Stimulated activated CD8-positive, alpha-beta memory T cell treated with anti-CD3 and anti-CD28 coated beads, Interleukin-2, amount 100 ng/mL, for 48 hours (primary cell): ENCODE measurements around the gene IFT43.

Experiments used
- DNase-seq, 2 donors: peaks; one replicate each; pipeline ENCODE4 v3.0.0-alpha.2; 2020; ENCODE audit warnings: low read depth in 2 of 2

Gene IFT43

DNA sequence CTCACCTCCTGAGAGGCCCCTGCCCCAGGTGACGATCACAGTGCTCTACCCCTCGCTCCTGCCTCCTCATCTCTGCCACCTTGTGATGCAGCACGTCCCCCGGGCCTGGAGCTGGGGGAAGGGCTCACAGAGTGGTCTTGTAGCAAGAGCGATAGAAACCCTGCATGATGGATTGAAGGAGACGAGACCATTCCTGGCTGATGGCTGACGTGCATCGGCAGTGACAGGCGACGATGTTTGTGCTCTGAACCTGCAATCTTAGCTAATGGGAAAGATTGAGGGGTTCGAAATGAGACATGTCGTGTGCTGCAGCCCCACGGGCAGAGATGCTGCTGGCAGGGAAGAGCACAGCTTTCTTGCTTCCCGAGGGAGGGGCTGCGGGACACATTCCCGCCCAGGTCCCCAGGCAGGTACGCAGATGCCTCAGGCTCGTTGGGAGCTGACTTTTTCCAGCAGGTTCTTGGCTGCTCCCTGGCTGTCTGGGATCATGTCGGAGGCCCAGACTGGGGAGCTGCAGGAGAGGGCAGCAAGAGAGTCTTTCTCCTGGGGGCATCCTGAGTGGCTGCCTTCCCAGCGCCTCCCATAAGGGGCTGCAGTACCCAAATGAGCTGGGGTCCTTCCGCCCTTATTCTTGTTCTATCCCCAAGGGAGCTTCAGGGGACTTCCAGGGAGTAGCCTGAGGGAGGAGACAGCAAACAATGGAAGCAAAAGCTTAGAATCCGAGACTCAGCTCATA, 127.5 kb downstream of the IFT43 start:
- DNase-seq, result no peak

DNA sequence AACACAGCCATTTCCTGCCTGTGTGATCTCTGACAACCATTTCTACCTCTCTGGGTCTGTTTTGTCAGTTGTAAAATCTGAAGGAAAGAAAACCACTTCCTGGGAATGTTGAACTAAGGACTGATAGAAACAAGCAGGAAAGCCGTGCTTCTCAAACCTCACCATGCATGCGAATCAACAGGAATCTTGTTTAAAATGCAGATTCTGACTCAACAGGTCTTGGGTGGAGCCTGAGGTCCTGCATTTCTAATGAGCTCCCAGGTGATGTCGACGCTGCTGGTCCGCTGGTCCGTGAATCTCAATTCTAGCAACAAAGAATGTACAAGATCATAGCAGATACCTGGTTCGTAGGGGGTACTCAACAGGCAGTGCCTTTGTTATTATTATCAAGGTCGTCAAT, 128.1 kb downstream of the IFT43 start:
- DNase-seq, result no peak

DNA sequence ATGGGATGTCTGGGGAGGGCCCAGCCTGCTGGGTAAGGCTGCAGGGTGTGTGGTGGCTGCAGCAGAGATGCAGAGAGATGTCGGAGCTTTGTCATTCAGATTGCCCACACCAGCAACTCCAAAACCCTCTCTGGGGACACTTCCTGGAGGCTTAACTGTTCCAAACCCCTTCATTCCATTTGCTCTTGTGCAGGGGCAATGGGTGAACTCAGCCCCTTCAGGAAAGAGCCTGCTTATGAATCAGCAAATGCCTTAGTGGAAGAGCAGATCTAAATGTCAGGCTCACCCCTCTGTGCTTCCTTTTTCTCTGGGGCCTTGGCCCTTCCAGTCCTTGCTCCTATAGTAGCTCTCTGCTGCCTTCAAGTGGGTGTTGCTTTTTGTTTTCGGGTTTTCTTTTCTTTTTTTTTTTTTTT, 129.5 kb downstream of the IFT43 start:
- no peak for DNase-seq

DNA sequence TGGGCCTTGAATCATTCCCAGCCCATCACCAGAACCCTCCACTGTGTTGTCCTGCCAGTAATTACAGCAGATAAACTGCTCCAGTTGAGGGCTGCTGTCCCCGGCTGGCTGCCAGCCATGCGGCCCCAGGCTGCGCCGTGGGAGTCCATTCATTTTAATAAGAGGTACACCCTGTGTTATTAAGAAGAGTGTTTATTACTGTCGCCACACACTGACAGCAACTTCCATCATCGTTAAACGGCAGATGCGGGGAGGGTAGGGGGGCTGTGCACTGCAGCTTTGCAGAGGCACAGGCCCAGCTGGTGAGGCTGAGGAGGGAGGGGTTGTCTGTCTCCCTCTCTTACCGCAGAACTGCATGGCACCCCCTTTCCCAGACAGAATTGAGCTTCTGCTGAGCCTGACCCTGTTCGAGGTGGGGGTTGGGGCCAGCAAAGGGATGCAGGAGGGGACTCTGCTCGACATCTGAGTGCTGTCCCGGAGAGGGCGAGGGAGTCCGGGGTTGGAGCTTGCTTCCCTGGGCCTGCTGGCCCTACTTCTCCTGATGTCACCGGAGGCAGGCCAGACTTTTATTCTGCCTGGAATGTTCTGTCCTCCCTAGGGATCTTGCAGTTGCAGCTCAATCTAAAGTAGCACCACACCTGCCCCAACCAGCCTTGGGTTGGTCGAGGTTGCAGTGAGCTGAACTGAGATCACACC, 132.4 kb downstream of the IFT43 start:
- DNase-seq, result no peak

DNA sequence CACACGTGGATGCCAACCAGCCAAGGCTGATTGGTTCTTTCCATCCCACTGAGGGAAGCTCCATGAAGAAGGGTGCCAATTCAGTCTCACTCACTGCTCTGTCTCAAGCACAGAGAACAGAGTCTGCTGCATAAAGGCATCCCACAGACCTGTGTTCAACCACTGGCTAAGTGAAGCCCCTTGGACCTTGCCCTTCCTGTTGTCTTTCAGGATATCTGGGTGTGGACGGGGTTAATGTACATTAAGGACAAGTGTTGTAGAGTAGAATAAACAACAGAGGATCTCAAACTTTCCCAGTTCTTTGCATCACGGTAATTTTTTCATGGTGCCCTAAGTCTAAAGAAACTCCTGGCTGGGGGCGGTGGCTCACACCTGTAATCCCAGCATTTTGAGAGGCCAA, 133.0 kb downstream of the IFT43 start:
- no peak for DNase-seq

DNA sequence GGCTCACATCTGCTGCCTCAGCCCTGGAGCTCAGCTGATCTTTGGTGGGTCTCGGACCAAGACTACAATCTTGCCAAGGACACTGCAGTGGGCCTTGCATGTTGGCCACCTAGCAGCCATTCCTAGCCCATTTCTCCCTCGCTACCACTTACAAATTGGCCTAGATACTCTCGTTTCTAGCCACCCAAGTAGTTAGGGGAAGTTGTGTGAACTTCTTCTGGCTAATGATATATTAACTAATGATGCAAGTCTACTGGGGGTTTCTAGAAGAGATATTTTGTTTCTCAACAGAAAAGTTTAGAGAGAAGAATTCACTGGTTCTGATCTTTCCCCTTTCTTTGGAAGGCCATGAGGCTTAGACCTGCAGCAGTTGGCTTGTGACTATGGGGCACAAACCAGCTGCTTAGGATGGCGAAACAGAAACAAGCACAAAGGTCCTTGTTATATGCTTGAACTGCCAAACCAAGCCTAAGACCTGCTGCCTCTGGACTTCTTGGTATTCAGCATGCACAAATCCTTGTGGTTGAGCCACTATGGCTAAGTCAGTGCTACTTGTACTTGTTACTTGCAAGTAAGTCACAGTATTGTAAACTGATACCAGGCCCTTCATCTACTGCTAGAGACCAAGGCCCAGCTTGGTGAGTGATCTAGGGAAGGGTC, 135.7 kb downstream of the IFT43 start:
- DNase-seq, result no peak

DNA sequence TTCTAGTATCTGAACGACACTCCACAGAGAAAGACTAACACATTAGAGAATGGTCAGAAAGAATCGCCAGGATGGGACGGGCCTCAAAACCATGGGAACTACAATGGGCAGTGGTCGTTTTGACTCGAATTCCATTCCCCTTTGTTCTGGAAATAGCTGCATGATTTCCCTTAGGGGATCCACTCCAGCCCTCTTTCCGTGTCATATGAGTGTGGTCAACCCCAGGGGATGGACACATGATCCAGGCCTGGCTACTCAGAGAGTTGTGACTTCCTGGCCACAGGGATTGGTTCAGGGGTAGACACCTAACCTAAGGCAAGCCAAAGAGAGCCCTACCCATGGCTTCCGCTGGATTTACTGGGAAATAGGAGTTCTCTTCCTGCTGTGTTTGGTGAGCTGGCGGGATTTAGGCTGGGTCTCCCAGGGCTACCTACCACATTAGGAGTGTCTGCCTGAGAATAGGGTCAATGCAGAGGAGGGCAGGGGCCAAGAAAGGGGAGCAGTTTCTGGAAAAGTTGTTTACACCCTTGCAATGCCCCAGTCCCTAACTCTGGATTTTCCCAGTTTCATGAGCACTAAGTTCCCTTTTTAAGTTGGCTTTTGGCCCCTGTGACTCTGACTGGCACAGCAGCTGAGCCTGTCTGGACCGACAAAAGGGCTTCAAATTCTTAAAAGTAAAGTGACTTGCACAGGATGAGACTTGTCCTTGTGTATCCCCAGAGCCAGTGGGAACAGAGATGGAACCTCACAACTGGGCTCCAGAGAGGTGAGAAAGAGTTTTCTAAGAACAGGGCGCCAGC, 138.1 kb downstream of the IFT43 start:
- no peak for DNase-seq

DNA sequence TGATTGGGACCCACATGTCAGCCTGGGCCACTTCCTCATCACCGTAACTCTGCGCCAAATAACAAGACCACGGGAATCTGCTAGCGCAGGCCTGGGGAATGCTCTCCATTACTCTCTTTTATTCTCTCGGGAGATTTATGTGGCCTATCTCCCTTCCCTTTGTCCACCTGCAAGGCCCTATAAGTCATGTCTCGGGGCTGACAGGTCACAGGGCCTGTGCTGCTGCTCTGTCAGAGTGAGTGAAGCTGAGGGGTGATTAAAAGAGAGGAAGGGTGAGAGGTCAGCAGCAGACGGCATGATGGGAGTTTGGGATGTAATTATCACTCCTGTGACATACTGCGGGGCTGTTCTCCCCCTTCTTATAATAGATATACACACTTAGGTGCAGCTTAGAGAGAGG, 139.9 kb downstream of the IFT43 start:
- DNase-seq, result no peak

DNA sequence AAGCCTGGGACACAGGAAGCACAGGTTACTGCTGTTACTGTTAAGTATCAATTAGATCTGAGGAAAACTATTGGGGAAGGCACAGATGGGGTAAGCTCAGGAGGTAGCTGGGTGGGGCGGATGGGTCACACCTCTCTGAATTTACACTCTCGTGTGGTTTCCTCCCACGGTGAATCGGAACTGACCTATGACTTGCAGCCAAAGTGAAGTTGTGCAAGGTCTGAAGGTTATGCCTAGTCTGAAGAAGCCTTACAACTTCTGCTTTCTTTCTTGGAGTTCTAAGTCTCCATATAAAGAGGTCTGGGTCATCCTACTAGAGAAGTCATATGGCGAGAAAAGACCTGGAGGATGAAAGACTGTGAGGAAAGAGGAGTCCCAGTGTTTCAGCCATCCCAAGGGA, 140.5 kb downstream of the IFT43 start:
- no peak for DNase-seq

DNA sequence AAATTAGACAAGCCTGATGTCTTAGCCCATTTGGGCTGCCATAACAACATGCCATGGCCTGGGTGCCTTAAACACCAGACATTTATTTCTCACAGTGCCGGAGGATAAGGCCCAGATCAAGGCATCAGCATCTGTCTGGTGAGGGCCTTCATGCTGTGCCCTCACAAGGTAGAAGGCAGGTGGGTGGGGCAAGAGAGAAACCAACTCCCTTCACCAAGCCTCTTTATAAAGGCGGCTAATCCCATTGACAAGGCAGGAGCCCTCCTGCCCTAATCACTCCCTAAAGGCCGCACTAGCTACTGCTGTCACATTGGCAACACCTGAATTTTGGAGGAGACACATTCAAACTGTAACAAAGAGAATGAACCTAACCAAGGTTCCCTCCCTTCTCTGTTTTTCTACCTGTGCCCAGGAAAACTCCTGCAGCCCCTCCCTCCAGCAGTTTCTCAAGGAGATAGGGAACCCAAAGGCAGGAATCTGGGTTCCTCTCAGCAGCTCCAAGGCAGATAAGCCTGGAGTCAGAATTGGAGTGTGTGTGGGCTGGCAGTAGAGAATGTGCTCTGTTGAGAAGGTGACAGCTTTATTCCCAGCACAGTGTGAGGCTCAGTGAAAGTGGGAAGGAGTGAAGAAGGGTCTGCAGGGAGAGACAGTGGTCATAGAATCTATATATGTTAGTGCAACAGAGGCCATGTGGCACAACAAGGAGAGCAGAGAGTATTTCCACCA, 144.5 kb downstream of the IFT43 start:
- no peak for DNase-seq

DNA sequence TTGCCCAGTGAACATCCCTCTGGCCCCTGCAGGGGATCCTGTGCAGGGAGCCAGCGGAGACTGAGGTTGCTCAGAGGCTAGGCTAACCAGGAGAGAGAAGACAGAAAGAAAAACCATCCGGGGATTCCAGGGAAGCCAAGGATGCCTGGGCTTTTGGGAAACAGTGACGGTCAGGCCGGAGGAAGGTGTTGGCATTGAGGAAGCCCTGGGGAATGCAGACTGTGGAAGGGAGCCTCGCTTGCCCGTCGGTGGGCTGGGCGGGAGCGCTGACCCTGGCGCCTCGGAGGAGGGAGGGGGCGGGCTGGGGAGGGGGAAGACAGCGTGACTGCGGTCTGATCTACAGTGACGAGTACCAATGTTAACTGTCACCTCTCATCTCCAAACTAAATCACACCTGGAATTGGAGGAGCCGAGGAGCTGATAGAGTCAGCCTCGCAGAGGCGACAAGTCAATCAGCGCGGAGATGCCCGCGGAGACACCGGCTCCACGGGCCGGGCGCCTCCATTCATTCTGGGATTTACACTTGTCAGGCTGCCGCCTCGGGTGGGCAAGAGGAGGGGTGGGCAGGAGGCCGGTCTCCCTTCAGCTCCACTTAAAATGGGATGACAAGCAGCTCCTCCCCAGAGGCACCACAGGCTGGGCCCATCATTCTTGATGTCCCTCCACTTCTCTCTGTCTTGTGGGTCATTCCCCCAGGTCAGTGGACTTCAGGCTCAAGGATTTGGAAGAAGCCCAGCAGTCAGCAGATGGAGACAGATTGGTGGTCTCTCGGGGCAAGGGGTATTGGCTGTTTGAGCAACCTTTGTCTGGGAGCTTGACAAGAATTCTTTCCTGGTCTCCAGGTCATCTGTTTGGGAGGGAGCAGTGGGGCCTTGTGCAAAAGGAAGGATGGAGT, 145.8 kb downstream of the IFT43 start:
- no peak for DNase-seq

DNA sequence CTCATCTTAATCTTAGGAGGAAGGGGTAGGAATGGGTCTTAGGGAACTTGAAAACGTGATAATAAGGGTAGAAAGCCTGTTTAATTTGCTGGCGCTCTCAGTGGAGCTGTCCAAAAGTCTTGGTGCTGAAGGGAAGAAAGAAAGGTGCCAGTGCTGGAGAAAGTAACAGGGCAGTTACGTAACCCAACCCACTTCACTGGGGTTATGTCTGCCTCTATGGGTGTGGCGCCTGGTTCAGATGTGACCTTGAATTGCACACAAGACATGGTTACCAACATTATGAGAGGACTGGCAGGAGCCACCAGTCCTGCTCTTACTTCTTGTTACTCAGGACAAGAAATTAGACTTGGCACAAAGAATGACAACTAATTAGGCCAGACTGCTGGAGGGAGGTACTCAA, 147.5 kb downstream of the IFT43 start:
- DNase-seq, result no peak
